ENCODE measurements around the gene ATXN1. TPM values are rescaled to one million over a fixed set of nuclear protein-coding genes. Genes with fewer than 3 reads are reported as not detected.

The ATXN1 gene
- total and polyA plus RNA-seq, 2 experiments from 2014 or later: 4.8 to 9.1 TPM

- Mint-ChIP-seq H3K9me3 (no peaks in the 10 kb centered on the region), H3K27me3 (ENCODE audit: insufficient read depth, low read depth, poor library complexity) (peaks cover 5% of the 10 kb centered on the region), H3K27ac (no peak overlapping the region; the same call in 1 of the 2 replicates), H3K36me3 (ENCODE audit: low read depth) (no peaks in the 10 kb centered on the region), H3K4me3 (no peak overlapping the region), H3K4me1 (no peaks in the 10 kb centered on the region)
- Histone ChIP-seq H3K36me3 (ENCODE audit: insufficient read depth) (no peaks in the 10 kb centered on the region), H3K9me2 (ENCODE audit: insufficient read depth) (peaks cover 3% of the 10 kb centered on the region), H3K79me2 (replicated peaks; ENCODE audit: insufficient read depth) (no peaks in the 10 kb centered on the region), H3K4me1 (ENCODE audit: insufficient read depth) (no peaks in the 10 kb centered on the region), H3K4me2 (no peak overlapping the region), H2AFZ (no peak overlapping the region), H3K27me3 (ENCODE audit: insufficient read depth) (no peaks in the 10 kb centered on the region), H3F3A (replicated peaks; ENCODE audit: low read depth) (no peaks in the 10 kb centered on the region), H4K20me1 (replicated peaks; ENCODE audit: insufficient read depth) (no peaks in the 10 kb centered on the region), H3K4me3 (no peak overlapping the region), H3K27ac (ENCODE audit: low read depth) (no peak overlapping the region)
- no peak for ATAC-seq
- no peak for DNase-seq (ENCODE audit: low spot score)
- no peak for TF ChIP-seq ZNF331 (CRISPR knock-in tag; IDR thresholded peaks at IDR 0.05; ENCODE audit: low read depth)
- no peak for TF ChIP-seq EZH2 (IDR thresholded peaks at IDR 0.05; ENCODE audit: low read depth, unreplicated experiment)
- TF ChIP-seq CTCF (conservative IDR thresholded peaks at IDR 0.05; ENCODE audit: low read depth in 2 of 2): no peak
- TF ChIP-seq CREB1 (CRISPR knock-in tag; IDR thresholded peaks at IDR 0.05; ENCODE audit: low read depth): no peak
- no peak for TF ChIP-seq POLR2AphosphoS5 (IDR thresholded peaks at IDR 0.05; ENCODE audit: low read depth)
- no peak for TF ChIP-seq ZNF462 (CRISPR knock-in tag; IDR thresholded peaks at IDR 0.05)
- TF ChIP-seq EZH2phosphoT487 (IDR thresholded peaks at IDR 0.05; ENCODE audit: unreplicated experiment): no peak
- no peak for TF ChIP-seq ETS1 (IDR thresholded peaks at IDR 0.05)
- no peak for TF ChIP-seq REST (IDR thresholded peaks at IDR 0.05; ENCODE audit: unreplicated experiment)
Observed at GRCh38 chr6:16438718-16439591, 322.3 kb downstream of the ATXN1 start.

Measured in GM23338 (cell line).